Psoas muscle (tissue), 8 donors: ENCODE data around the gene STK36. TPM values are rescaled to one million over a fixed set of nuclear protein-coding genes. Genes with fewer than 3 reads are reported as not detected.
A peak's percentile ranks its signal among the peaks of the same experiment; 100 is the strongest.

ENCODE experiments used
- ATAC-seq, 4 donors: fragments of 200-7000 bp; cut with Tn5 transposase; one replicate each; pipeline ENCODE4 v1.9.1; 2020; ENCODE audit warnings: moderate library complexity in 3 of 4, mild to moderate bottlenecking in 2 of 4
- DNase-seq, 2 donors: peaks; one replicate each; pipeline ENCODE4 v3.0.0-alpha.2; 2020
- H3K27ac ChIP-seq: fragments of 200-600 bp; one replicate; pipeline ENCODE4 v1.8.0; 2022
- H3K27me3 ChIP-seq, 3 donors: fragments of 200-600 bp in 1 of 3; one replicate each; pipeline versions ENCODE4 v1.6.1 to v1.8.0; 2013 to 2022; ENCODE audit warnings: low read length in 2 of 3, mild to moderate bottlenecking in 2 of 3, moderate library complexity in 1 of 3; ENCODE audit not compliant: insufficient read depth in 3 of 3
- H3K36me3 ChIP-seq, 2 donors: fragments of 200-600 bp in 1 of 2; one replicate each; pipeline versions ENCODE4 v1.6.1 to v1.8.0; 2013 to 2022; ENCODE audit warnings: low read depth in 1 of 2, mild to moderate bottlenecking in 1 of 2, moderate library complexity in 1 of 2; ENCODE audit not compliant: insufficient read depth in 1 of 2
- H3K4me1 ChIP-seq: fragments of 200-600 bp; one replicate; pipeline ENCODE4 v1.8.0; 2022
- H3K4me3 ChIP-seq: fragments of 200-600 bp; one replicate; pipeline ENCODE4 v1.8.0; 2022; ENCODE audit warnings: mild to moderate bottlenecking
- H3K9me3 ChIP-seq: fragments of 200-600 bp; one replicate; pipeline ENCODE4 v1.8.0; 2022
- WGBS, 3 donors: extraction: QIAGEN DNeasy Blood & Tissue Kit; methylation state at CpG; one replicate each; pipeline versions ENCODE4 v1.1.6 to v1.1.7; 2013; 5-methylcytosine and 5-hydroxymethylcytosine counted together
- intact Hi-C, 2 donors: fragments of 100-400 bp; cut with DNase I; formaldehyde crosslinking; loops; one replicate each; pipeline versions ENCODE4 v1.11.0 to v1.14.2; 2022
- polyA plus RNA-seq, 3 donors: library from polyadenylated mRNA; stranded (reverse); fragments of 200-250 nt; gene quantifications; one replicate each; pipeline ENCODE4 v1.2.3, GENCODE V29; 2013
- total RNA-seq, 4 donors: library from RNA; stranded (reverse); fragmentation: NEBNext Ultra II Directional in 2 of 4; extraction: Animal tissue kit (Norgen Biotek cat#: 25700) in 2 of 4; gene quantifications; one replicate each; pipeline versions ENCODE4 v1.2.1 to v1.2.4, GENCODE V29; 2021 to 2023
- TF ChIP-seq, protein P1 (sequence below): fragments of 200-600 bp; IDR thresholded peaks from one replicate; pipeline ENCODE4 v1.8.0; 2022; ENCODE audit warnings: antibody characterized with exemption
- donor health status: healthy with polysubstance abuse.
- donor health status: DM: no; HTN: no; CAD: no; lungs with moderate emphysema.
- donor health status: Bipolar disorder and iron deficiency.
- donor health status: healthy.
- donor health status: DM: yes; HTN: yes; CAD: no.
- donor health status: DM: no; HTN: no; CAD: no.
- donor health status: DM: no; HTN: no; CAD: no.
- donor health status: DM: yes; HTN: yes; CAD: no.

STK36 gene
- total and polyA plus RNA-seq, 7 donors: 3.7 to 11.3 (median 7.3) TPM

DNA sequence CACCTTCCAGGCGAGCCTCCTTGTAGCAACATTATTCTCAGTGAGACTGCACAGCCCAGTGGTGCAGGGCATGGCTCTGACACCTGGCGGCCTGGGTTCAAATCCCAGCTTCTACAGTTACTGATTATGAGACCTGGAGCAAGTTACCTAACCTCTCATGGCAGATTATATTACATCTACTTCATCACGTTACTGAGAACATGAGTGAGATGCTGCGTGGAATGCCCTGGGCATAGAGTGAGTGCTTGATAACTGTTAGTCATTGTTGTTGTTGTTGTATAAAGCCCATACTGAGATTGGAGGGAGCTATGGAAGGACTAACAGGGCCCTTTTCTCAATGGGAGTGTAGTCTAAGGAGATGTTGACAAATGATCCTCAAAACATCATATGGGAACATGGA, 45.5 kb upstream of the STK36 start:
- H3K27ac ChIP-seq: no peak overlapping the region
- 59 to 82% (median 60%) methylated on average over 4 of the region's 4 CpGs for WGBS, 3 donors
- intact Hi-C loops: no loop called here
- H3K9me3 ChIP-seq: no peaks in the 10 kb centered on the region
- DNase-seq: no peak
- no peak overlapping the region for H3K4me3 ChIP-seq
- peak in 2 of 4 donors; percentile 27 to 35 for ATAC-seq
- peaks cover 17% of the 10 kb centered on the region for H3K4me1 ChIP-seq
- peaks cover 5 to 94% of the 10 kb centered on the region in 2 donors for H3K36me3 ChIP-seq
- TF ChIP-seq, protein P1, sequence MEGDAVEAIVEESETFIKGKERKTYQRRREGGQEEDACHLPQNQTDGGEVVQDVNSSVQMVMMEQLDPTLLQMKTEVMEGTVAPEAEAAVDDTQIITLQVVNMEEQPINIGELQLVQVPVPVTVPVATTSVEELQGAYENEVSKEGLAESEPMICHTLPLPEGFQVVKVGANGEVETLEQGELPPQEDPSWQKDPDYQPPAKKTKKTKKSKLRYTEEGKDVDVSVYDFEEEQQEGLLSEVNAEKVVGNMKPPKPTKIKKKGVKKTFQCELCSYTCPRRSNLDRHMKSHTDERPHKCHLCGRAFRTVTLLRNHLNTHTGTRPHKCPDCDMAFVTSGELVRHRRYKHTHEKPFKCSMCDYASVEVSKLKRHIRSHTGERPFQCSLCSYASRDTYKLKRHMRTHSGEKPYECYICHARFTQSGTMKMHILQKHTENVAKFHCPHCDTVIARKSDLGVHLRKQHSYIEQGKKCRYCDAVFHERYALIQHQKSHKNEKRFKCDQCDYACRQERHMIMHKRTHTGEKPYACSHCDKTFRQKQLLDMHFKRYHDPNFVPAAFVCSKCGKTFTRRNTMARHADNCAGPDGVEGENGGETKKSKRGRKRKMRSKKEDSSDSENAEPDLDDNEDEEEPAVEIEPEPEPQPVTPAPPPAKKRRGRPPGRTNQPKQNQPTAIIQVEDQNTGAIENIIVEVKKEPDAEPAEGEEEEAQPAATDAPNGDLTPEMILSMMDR: no peak
- no peaks in the 10 kb centered on the region for H3K27me3 ChIP-seq

DNA sequence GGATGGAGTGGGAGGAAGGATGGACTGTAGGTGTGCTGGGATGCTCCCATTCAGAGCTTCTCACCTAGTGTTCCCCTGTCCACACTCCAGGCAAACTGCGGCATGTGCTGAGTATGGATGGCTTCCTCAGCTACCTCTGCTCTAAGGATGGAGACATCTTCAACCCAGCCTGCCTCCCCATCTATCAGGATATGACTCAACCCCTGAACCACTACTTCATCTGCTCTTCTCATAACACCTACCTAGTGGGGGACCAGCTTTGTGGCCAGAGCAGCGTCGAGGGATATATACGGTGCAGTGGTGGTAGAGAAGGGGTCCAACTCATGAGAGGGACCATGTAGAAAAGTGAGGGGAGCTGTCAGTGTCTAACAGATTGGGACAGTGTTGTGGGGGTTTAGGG, 43.9 kb upstream of the STK36 start:
- intact Hi-C loops: no loop called here
- Histone ChIP-seq H3K27ac (no peak overlapping the region), H3K36me3 (peaks cover 6 to 96% of the 10 kb centered on the region in 2 donors), H3K4me3 (no peak overlapping the region), H3K4me1 (peaks cover 7% of the 10 kb centered on the region), H3K27me3 (no peaks in the 10 kb centered on the region), H3K9me3 (no peaks in the 10 kb centered on the region)
- TF ChIP-seq, protein P1: no peak
- DNase-seq: no peak
- WGBS, 3 donors: 89 to 92% (median 92%) methylated on average over 4 of the region's 4 CpGs
- ATAC-seq: no peak

DNA sequence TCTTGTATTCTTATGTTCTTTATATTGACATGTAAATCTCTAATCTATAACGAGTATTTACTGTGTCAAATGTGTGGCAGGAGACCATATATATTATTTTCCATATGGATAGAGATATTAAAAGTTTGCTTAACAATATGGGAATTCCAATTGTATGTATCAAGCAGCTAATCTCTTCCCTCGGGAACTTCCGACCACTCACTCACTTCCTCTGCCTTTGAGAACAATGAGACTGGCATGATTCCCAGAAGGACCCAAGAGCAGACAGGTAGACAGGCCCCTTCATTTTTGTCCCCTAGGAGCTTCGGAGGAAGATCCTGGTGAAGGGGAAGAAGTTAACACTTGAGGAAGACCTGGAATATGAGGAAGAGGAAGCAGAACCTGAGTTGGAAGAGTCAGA, 40.0 kb upstream of the STK36 start:
- TF ChIP-seq, protein P1: no peak
- WGBS, 3 donors: 67 to 69% (median 67%) methylated on average over 4 of the region's 4 CpGs
- no peaks in the 10 kb centered on the region for H3K27me3 ChIP-seq
- intact Hi-C loops: no loop called here
- H3K9me3 ChIP-seq: no peaks in the 10 kb centered on the region
- DNase-seq (no peak), ATAC-seq (no peak)
- H3K27ac ChIP-seq: no peak overlapping the region
- no peaks in the 10 kb centered on the region for H3K4me1 ChIP-seq
- peaks cover 14 to 97% of the 10 kb centered on the region in 2 donors for H3K36me3 ChIP-seq
- no peak overlapping the region for H3K4me3 ChIP-seq

DNA sequence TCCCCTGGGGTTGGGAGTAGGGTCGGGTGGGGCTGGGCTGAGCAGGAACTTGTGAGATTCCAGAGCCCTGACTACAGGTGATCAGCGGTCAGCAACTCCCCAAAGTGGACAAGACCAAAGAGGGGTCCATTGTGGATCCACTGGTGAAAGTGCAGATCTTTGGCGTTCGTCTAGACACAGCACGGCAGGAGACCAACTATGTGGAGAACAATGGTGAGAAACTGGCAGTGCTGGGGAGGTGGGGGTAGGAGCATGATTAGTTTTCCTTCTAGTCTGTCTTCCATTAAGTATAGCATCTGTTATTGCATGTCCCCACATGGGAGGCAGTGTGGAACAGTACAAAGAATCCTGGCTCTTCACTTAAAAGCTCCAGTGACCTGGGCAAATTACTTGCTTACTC, 36.2 kb upstream of the STK36 start:
- WGBS, 3 donors: 87 to 92% (median 90%) methylated on average over 5 of the region's 5 CpGs

DNA sequence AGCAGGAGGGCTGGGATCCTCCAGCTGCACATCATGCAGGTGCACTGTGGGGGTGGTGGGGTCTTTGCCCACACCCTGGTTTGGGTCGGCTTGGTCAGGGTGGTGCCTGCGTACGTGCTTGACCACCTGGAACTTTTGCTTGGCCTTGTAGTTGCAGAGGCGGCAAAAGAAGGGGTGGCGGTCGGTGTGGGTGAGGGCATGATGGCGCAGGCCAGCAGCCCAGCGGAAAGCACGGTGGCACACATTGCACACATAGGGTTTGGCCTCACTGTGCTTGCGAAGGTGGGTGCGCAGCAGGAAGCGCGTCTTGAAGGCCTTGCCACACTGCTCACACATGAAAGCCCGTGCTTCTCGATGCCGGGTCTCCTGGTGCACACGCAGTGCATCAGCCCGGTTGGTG, 33.5 kb upstream of the STK36 start:
- no peaks in the 10 kb centered on the region for H3K27me3 ChIP-seq
- no peak overlapping the region for H3K27ac ChIP-seq
- DNase-seq: no peak
- TF ChIP-seq, protein P1: no peak
- H3K9me3 ChIP-seq: no peaks in the 10 kb centered on the region
- intact Hi-C loops: no loop called here
- peaks cover 15 to 98% of the 10 kb centered on the region in 2 donors for H3K36me3 ChIP-seq
- WGBS, 3 donors: 96 to 97% (median 97%) methylated on average over 18 of the region's 18 CpGs
- no peak overlapping the region for H3K4me3 ChIP-seq
- no peak for ATAC-seq
- no peaks in the 10 kb centered on the region for H3K4me1 ChIP-seq

More for the DNA sequence above, 36.2 kb upstream of the STK36 start:
- H3K27me3 ChIP-seq: no peaks in the 10 kb centered on the region
- DNase-seq: no peak
- TF ChIP-seq, protein P1: no peak
- no peaks in the 10 kb centered on the region for H3K9me3 ChIP-seq
- H3K27ac ChIP-seq: no peak overlapping the region
- intact Hi-C loops: no loop called here
- peaks cover 17 to 100% of the 10 kb centered on the region in 2 donors for H3K36me3 ChIP-seq
- no peak overlapping the region for H3K4me3 ChIP-seq
- H3K4me1 ChIP-seq: no peaks in the 10 kb centered on the region
- no peak for ATAC-seq
